ENCODE results near the gene KCNN3.
"Not testable (repeated sequence)": the region's sequence is repeated elsewhere in the genome, so short reads cannot be mapped to it uniquely, and the experiment has no call there.

GRCh38 chr1:154676847-154677246 lies 193.2 kb downstream of the KCNN3 start:
- TF ChIP-seq, protein P1, sequence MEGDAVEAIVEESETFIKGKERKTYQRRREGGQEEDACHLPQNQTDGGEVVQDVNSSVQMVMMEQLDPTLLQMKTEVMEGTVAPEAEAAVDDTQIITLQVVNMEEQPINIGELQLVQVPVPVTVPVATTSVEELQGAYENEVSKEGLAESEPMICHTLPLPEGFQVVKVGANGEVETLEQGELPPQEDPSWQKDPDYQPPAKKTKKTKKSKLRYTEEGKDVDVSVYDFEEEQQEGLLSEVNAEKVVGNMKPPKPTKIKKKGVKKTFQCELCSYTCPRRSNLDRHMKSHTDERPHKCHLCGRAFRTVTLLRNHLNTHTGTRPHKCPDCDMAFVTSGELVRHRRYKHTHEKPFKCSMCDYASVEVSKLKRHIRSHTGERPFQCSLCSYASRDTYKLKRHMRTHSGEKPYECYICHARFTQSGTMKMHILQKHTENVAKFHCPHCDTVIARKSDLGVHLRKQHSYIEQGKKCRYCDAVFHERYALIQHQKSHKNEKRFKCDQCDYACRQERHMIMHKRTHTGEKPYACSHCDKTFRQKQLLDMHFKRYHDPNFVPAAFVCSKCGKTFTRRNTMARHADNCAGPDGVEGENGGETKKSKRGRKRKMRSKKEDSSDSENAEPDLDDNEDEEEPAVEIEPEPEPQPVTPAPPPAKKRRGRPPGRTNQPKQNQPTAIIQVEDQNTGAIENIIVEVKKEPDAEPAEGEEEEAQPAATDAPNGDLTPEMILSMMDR (IDR thresholded peaks at IDR 0.05 in 4 of 5, conservative IDR thresholded peaks at IDR 0.05 in 1 of 5): not testable (repeated sequence)
- TF ChIP-seq POLR2A (IDR thresholded peaks at IDR 0.05): not testable (repeated sequence)
